ENCODE data around the gene HSF5.
"Not testable (repeated sequence)": the region's sequence is repeated elsewhere in the genome, so short reads cannot be mapped to it uniquely, and the experiment has no call there.

HSF5 gene

DNA sequence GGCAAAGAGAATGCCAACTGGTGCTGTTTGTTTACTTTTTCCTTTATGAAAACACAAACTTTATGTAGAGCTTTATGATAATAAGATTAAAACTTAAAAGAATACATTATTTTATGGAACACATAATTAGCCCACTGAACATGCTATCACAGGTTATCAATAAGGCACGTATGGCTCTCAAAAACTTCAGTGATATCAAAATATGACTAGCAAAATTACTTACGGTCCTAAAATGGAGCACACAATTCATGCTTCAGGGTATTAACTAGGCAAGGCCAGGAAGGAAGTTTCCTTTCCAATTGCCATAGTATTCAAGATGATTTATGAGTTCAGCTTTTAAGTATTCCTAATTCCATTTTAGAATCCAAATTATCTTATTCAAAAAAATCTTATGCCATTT, 74.5 kb downstream of the HSF5 start:
- no peak for DNase-seq (ENCODE audit: low read depth in 2 of 2)

DNA sequence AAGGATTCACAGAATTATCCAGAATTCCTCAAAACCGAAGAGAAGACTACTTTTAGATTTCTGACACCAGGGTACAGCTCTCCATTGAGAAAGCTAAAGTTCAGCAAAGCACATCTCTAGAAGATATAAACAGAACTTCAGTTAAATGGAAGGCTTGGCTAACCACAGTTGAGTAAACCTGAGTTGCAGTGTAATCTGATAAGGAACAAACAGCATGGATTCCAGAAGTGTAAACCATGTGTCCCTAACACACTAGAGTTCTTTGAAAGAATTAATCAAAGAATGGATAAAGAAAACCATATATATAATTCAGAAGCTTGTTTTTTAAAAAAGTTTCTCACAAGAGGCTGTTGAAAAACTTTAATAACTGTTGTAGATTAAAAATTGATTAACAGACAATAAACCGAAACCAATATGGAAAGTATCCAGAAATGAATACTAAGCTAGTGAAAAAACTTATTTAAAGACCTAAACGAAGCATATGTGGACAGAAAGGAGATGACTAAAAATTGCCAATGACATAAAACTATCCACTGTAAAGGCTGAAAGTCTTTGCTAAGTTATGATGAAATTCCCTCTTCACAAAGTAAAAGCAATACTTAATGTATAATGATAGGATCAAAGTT, 75.1 kb downstream of the HSF5 start:
- no peak for DNase-seq (ENCODE audit: low read depth in 2 of 2)

DNA sequence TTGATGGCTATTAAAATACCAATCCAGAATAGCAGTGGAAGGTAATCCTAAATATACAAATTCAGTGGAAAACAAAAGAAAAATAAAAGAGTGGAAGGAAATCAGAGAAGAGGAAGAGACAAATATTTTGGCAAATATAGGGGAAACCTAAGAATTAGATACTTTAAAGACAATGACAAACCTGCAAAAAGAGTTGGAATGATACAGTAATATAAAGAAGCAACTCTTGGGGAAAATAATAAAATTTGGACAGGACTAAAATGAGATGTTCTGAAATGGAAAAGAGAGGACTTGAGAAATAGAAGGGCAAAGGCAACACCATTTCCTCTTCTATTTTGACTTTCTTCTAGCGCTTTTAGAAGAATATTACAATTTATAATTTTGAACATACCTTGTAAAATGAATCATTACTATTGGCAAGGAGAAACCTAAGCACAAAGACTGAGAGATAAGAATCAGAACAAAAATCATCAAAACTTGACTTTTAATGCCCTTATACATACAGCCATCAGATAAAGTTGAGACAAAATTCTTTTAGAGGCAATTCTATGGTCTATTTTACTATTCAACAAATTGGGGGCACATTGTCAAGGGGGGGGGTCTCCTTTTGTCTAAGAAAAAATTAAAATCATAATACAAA, 76.0 kb downstream of the HSF5 start:
- DNase-seq (ENCODE audit: low read depth in 2 of 2), result no peak

DNA sequence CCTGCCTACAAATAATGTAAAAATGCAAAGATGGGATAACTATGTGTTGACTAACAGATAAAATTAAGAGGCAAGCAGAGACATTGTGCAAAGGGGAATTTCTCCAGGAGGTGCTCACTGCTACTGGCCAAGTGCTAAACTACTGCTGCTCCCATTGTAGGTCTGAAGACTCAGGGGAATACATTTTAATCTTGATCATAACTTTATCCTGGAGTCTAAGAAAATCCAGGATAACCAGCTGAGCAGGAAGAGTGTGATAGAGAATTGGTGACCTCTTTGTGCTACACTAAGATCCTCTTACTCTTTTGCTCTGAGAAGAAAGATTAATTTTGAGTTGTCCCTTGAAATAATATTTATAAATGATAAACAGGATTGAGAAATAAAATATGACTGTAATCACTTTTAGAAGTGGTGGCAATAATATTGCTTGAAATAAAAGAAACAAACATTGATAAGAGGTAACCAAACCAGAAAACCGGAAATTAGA, 76.8 kb downstream of the HSF5 start:
- DNase-seq (ENCODE audit: low read depth in 2 of 2), result no peak

DNA sequence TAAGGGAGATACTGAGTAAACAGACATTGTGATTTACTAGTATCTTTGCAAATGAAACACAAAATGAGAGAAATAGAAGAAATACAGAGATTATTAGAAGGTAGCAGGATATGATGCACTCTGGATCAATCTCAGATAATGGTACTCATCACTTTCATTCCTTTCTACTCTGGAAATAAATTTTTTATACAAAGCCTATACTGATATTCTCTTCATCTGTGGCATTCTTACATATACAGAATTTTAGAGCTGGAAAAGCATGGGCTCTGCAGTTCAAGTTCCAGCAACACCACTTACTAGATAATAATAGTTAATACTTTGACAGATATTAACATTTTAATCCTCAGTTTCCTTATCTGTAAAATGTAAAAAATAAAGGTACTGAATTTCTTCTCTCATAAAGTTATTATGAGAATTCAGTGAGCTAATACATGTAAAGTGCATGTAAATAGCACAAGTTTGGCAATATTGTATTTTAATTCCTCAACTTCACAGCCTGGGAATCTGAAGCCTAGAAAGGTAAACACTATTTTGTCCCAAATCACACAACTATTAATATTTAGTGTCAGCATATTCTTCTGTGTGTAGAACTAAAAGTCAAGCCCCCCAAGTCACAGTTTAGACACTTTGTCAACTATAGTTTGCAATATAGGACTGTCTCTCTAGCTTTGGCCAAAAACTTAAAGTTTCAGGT, 77.3 kb downstream of the HSF5 start:
- no peak for DNase-seq (ENCODE audit: low read depth in 2 of 2)

DNA sequence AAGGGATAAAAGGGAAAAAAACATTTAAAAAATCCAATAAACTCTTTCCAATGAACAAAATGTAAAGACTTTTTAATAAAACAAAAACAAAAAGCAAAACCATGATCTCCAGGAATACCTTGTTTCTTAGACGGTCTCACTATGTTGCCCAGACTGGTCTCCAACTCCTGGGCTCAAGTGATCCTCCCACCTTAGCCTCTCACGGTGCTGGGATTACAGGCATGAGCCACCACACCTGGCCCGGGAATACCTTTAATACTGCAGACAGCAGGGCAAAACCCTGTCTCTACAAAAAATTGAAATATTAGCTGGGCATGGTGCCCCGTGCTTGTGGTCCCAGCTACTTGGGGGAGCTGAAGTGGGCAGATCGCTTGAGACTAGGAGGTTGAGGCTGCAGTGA, 78.8 kb downstream of the HSF5 start:
- DNase-seq (ENCODE audit: low read depth in 2 of 2), result no peak

DNA sequence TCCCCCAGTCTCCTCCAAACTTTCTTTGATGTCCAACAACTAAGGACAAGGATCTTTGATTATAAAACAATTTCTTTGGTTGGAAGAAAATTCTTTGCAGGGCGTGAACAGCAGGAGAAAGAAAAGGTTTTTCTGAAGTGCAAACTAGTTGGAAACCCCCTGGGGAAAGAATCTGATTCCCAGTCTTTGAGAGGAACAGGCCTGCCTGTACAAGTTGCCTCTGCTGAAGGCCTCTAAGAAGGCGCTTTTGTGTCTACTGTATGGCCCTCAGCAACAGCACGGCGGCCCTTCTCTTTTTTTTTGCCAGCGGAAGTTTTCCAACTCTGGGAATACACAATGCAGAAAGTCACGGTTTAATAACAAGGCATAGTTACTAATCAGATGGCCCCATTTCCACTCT, 84.9 kb downstream of the HSF5 start:
- no peak for DNase-seq (ENCODE audit: low read depth in 2 of 2)

DNA sequence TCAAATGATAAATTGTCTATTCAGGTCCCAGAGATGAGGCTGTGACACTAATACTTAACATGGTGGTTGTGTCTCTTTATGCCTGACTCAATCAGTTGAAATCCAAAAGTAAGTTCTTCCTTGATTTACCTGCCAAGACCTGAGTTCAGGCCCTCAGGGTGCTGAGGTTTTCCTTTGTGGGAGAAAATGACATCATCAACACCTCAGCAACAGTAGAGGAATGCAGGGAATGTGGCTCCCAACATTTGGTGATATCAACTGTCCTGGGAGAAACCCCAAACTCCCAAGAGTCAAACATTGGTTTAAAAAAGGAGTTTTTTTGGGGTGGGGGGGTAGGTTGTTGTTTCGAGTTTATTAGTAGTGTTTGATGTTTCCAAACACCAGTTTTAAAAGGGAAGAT, 85.5 kb downstream of the HSF5 start:
- DNase-seq (ENCODE audit: low read depth in 2 of 2), result no peak

DNA sequence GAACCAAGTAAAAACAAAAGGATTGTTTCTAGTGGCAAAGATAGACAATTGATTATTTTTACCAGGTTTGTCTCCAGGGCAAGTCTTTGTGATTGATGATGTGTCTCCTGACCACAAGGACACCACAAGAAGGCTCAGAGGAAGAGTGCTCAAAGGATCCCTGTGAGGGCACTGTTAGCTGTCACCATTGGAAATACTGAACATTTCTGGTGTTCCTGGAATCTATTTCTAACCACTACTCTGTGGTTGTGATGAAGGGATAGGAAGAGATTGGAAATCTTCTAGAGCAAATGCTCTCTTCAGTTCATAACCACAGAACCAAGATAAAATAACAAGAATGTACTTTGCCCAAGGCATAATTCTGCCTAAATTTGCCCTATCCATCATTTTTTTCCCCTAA, 86.2 kb downstream of the HSF5 start:
- DNase-seq (ENCODE audit: low read depth in 2 of 2), result no peak

DNA sequence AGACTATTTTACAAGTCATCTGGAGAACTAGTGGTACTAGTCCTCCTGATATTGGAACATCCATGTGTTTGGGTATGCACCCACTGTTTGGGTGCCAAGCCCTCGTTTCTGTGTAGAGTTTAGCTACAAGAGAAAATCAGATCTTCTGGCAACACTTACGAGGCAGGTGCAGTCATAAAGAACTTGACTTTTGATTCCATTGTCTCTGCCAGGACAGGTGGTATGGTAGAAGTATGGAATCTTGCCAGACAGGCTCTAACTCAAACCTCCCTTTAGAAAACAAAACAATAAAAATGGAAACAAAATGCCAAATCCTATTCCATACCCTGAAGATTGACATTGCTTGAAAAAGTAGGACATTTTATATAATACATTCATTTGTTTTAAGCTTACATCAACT, 86.9 kb downstream of the HSF5 start:
- no peak for DNase-seq (ENCODE audit: low read depth in 2 of 2)

DNA sequence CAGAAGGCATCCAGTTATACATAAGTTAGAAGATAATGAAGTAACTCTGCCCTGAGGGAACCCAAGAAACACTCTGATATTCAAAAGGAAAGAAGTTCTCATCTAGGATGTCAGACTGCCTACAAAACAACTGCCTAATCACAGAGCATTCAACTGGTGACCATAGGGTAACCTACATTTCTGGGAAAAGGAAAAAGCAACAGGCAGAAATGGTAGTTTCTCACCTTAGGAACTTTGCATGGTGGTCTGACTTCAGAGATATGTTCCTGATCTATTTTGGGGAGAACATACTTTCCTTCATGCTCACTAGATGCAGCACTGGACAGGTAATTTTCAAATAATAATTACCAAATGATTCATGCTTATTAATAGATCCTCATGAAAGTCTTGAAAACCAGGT, 87.4 kb downstream of the HSF5 start:
- no peak for DNase-seq (ENCODE audit: low read depth in 2 of 2)

DNA sequence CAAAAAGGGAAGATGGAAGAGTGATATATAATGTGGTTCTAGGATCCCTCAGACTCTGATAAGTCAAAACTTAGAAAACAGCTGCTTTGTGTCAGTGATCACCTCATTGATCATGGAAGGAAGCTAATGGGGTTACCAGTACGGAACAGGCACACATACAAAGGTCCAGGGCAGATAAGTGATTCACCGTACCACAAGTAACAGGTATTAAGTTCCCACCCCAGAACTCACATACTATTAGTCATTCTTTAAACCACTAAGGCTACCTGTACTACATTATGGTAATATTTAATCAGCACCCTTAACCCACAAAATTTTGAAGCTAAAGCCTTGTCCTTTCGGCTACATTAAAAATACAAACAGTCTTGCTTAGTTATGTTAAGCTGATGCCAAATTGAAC, 88.2 kb downstream of the HSF5 start:
- no peak for DNase-seq (ENCODE audit: low read depth in 2 of 2)

DNA sequence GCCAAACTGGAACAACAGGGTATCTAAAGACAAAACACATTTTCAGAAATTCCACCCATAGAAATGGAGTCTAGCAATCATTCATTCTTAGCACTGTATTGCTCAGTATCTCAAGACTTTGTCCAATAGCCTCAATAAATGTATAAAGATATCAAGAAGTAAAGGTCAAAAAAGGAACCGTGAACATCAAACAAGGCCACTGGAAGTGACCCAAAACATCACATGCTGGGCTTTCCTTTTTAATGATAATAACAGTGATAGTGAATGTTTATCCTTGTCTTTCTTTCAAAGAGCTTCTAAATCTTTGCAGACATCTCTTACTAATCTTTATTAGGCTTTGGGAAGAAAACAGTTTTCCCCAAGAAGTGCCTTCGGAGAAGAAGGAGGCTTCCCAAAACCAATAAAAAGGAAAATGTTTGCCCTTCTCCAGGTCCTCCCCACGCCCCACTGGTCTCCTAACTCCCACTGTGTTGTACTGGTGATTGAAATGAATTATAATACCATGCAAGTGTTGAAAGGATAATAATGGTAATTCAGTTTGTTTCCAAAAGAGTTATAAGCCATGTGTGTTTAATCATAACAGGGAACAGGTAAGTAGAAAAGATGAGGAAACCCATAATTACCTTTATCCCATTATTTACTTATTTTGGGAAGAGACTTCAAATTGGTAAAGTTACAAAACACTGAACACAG, 89.5 kb downstream of the HSF5 start:
- no peak for DNase-seq (ENCODE audit: low read depth in 2 of 2)

DNA sequence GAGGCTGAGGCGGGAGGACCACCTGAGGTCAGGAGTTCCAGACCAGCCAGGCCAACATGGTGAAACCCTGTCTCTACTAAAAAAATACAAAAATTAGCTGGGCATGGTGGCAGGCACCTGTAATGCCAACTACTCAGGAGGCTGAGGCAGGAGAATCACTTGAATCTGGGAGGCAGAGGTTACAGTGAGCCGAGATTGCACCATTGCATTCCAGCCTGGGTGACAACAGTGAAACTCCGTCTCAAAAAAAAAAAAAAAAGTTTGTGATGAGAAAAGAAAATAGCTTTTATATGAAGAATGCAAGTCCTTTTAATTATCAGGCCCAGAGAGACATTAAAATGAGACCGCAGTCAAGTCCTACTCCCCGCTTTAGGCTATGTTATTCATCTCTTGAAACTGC, 90.8 kb downstream of the HSF5 start:
- not testable (repeated sequence) for DNase-seq (ENCODE audit: low read depth in 2 of 2)

DNA sequence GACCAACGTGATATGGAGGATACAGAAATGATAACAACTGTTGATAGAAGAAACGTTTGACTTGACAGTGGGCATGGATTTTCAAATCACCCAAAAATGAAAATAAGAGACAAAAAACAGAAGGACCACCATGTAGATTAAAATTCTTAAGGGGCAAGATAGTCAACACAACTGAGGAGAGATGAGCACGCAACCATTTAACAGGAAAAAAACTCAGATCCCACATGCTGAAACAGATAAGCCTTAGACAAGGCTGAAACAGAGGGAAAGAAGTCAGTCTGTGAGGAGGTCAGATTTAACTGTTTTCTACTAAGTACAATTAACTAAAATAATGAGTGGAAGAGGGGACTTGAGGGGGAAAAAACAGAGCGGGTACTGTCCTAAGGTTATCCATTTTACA, 92.0 kb downstream of the HSF5 start:
- DNase-seq (ENCODE audit: low read depth in 2 of 2), result no peak

DNA sequence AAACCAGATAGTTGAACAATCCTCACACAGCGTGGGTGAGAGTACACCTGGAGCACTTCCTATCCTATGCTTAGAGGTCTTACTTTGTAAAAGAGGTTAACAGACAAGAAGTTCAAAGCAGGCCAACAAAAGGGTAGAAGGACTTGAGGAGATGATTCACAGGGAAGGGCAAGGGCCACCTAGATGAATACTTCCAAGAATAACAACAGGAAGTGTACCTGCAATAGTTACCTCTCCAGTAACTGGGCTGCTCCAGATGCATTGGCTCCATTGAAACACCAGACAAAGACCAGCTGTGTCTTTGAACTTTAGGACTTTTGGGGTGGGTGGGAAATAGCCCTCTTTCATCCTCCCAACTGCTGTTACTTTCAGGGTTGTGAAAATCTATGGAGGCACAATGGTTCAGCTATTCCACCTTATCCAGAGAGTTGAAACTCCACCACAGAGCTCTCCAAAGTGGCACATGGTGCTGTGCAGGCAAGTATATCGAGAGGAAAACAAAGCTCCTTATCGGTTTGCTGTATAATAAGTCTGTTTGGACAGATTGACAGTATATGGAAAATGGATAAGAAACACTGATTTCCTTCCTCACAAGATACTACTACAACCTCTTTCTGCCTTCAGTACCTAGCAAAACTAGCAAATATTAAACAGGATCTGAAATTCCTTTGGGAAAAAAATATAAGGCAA, 93.5 kb downstream of the HSF5 start:
- no peak for DNase-seq (ENCODE audit: low read depth in 2 of 2)

DNA sequence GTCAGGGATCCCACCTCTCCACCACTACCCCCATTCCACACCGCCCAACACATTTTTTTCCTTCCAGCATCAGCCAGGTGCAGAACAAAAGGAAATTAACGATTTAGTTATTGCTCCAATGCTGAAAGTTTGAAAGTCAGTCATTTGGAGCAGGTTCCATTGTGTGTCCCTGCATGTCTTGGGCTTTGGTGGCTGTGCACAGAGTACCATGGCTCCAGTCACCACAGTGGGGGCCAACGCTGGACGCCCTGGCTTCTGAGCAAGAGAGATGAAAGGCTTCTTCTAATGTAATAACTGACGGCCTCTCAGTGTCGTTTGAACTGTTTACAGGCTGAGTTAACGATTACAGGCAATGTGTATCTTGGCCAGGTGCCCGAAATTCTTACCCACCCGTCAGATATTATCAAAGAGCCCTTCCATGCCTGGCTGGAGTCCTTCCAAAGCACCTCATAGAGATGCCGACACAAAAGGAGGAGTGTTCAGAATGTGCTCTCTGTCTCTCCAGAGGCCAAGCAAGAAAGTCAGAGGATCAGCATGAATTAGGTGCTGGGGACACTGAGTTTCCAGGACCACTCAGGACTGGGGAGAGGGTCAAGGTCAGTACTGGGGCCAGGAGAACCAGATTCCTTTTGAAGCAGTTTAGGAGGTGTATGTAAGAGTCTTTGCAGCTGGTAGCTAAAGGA, 96.8 kb downstream of the HSF5 start:
- DNase-seq (ENCODE audit: low read depth in 2 of 2), result no peak

DNA sequence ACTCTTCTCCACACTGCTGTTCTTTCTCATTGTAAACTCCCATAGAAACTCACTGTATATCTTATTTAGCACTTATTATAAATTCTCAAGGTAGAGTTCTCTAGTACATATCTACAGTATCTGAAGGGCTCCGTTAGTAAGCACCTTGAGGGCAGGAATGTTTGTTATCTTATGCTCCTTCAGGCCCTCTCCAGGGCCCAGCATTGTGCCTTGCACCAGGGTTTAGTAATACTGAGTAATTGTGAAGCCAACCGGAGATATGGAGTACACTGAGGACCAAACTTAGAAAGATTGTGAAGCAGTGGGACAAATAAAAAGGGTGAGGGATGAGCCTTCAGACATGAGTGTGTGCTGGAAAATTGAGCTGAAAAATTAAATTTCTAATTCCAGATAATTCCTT, 97.3 kb downstream of the HSF5 start:
- DNase-seq (ENCODE audit: low read depth in 2 of 2), result no peak

DNA sequence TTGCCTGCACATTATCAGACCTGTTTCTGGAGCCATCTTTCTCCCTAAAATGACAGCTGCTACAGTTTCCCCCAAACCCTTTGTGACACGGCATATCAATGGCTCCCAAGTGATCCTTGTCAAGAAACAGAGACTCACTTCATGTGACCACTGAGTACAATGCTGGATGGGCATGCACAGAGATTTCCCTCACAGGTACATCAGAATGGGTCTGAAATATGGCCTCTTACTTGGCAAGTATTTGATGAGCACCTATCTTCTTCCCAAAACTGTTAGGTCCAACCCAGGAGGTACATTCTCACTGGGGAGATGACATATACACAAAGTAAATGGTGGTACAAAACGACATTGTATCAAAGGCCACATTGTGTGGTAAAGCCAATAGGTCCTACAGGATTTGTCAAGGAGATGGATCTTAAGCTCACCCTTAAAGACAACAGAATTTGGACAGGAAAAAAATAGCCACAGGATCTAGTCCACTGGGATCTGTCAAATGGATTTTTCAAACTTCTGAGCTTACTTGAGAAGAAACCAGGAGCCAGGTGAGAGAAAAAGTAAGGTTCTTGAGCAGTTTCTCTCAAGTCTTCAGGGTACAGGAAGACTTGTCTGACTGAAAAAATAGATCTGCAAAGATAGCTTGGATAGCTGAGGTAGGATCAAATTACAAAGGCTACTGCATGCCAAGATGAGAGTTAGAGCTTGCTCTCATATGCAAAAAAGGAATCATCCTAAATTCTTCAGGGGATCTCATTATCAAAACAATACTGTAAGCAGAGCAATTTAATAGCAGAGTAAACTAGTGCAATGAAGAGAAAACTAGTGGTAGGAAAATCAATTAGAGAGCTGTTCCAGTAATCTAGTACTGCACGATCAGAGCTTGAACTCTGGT, 99.7 kb downstream of the HSF5 start:
- DNase-seq (ENCODE audit: low read depth in 2 of 2), result no peak

DNA sequence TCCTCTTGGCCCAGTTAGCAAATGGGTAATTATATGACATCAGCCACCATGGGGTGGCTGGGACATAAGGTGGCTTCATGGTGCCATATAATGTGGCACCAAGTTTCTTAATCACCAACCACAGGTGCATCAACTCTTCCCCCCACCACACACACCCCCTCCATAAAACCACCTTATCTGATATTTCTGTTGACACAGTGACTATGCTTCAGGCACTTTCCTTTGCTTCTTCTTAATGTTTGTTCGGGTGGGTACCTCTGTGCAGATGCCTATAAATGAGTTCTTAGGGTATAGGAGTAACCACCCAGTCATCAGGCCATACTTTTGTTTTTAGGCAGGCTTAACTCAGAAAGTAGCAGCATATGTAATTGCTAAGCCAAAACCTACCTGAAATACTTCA, 100.4 kb downstream of the HSF5 start:
- DNase-seq (ENCODE audit: low read depth in 2 of 2), result no peak

DNA sequence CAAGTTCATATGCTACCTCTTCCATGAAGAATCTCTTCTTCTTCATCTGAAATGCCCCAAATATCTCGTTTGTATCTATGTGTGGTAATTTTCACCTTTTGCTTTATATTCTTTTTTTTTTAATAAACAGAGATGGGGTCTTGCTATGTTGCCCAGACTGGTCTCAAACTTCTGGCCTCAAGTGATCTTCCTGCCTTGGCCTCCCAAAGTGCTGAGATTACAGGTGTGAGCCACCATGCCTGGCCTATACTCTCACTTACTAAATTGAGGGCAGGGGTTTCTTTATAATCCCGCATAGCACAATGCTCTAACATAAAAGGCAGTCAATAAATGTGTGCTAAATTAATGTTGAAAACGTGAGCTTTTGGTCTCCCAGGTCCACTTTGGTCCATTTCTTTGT, 101.5 kb downstream of the HSF5 start:
- DNase-seq (ENCODE audit: low read depth in 2 of 2), result no peak
